Cerebellar cortex (tissue), 1 donor: Measurements from ENCODE around the gene BAG5.

Experiments used
- DNase-seq: peaks from one replicate; pipeline ENCODE4 v3.0.0-alpha.2; 2015; ENCODE audit warnings: low spot score

Gene BAG5

DNA sequence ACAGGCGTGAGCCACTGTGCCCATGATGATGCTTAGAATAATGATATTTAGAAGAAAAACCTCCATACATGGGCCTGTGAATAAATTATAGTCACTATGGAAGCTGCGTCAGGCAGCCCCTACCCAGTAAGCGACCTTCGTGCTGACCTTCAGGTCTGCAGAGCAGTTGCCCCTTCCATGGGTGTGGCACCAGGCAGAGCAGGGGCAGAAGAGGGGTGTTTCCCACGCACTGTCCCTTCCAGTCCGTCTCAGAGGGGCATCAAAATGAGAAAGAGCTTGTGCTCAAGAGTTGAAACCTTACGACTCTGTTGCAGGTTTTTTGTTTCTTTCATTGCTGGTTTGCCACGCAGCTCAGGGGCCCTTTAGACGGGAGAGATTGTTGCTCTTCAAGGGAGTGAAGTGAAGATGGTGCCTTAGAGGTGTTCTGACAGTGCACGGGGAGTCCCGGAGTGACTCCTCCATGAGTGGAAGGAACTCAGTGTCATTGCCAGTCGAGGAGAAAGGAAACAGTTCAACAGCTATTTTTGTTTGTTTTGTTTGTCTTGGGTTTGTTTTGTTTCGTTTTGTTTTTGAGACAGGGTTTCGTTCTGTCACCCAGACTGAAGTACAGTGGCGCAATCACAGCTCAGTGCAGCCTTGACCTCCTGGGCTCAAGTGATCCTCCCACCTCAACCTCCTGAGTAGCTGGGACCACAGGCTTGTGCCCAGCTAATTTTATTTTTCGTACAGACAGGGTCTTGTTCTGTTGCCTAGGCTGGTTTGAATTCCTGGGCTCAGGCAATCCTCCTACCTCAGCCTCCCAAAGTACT, 53.7 kb downstream of the BAG5 start:
- DNase-seq, result no peak

GRCh38 chr14:103507751-103508150, 54.7 kb downstream of the BAG5 start:
- no peak for DNase-seq
